K562 (cell line): ENCODE measurements around the gene NAV2. TPM values are rescaled to one million over a fixed set of nuclear protein-coding genes. Genes with fewer than 3 reads are reported as not detected.

Source experiments
- BDP1 ChIP-seq: IDR thresholded peaks from 3 replicates; pipeline ENCODE4 v1.6.1; 2011; ENCODE audit not compliant: insufficient read length, insufficient read depth
- EP300 ChIP-seq: IDR thresholded peaks from 2 replicates; pipeline ENCODE4 v1.6.1; 2012; ENCODE audit warnings: low read length, improper control_type of control experiment
- FOXO4 ChIP-seq: fragments of 450-650 bp; formaldehyde crosslinking; IDR thresholded peaks from 2 replicates; pipeline ENCODE4 v1.4.0; 2020; ENCODE audit warnings: mild to moderate bottlenecking, moderate library complexity
- FOXP4 ChIP-seq: sonication (generic); formaldehyde crosslinking; IDR thresholded peaks from 2 replicates; pipeline ENCODE4 v1.8.0; 2022; ENCODE audit warnings: mild to moderate bottlenecking, missing genetic modification reagents, borderline replicate concordance
- GTF2E2 ChIP-seq: fragments of 200-800 bp; sonication (Bioruptor generic); IDR thresholded peaks from 2 replicates; pipeline ENCODE4 v1.6.1; 2016; ENCODE audit warnings: missing genetic modification characterization, missing compliant biosample characterization
- KLF13 ChIP-seq: fragments of 450-650 bp; IDR thresholded peaks from 2 replicates; pipeline ENCODE4 v1.6.1; 2016; ENCODE audit warnings: missing genetic modification characterization, low read depth, mild to moderate bottlenecking, missing compliant biosample characterization, moderate library complexity, borderline replicate concordance
- MEF2A ChIP-seq: IDR thresholded peaks from 2 replicates; pipeline ENCODE4 v1.6.1; 2011; ENCODE audit warnings: low read depth, mild to moderate bottlenecking, low read length, moderate library complexity; ENCODE audit not compliant: control insufficient read depth
- MTA1 ChIP-seq: fragments of 450-650 bp; IDR thresholded peaks from 2 replicates; pipeline ENCODE4 v1.6.1; 2017; ENCODE audit warnings: borderline replicate concordance
- NRF1 ChIP-seq, 2 experiments: fragments of 450-650 bp; IDR thresholded peaks in 1 of 2; conservative IDR thresholded peaks in 1 of 2; 2 replicates each; pipeline ENCODE4 v1.6.1; 2014; ENCODE audit warnings: mild to moderate bottlenecking in 2 of 2
- SFPQ ChIP-seq: fragments of 200-400 bp; formaldehyde crosslinking; IDR thresholded peaks from 2 replicates; pipeline ENCODE4 v1.6.1; 2017; ENCODE audit warnings: mild to moderate bottlenecking, low read depth, low read length, moderate library complexity
- SP2 ChIP-seq: IDR thresholded peaks from 2 replicates; pipeline ENCODE4 v1.6.1; 2011; ENCODE audit warnings: mild to moderate bottlenecking, low read depth, low read length, moderate library complexity; ENCODE audit not compliant: poor library complexity, severe bottlenecking; ENCODE audit errors: extremely low read depth
- ZBTB49 ChIP-seq: sonication (generic); formaldehyde crosslinking; IDR thresholded peaks from 2 replicates; pipeline ENCODE4 v1.8.0; 2022; ENCODE audit warnings: missing genetic modification reagents, mild to moderate bottlenecking, borderline replicate concordance
- polyA plus RNA-seq, 8 experiments: library from polyadenylated mRNA; depleted of rRNA in 4 of 8; stranded (reverse) in 5 of 8; unstranded in 3 of 8; fragments of >200 nt; fragmentation: Nextera tagmentation in 2 of 8; fragmentation: Illumina TruSeq in 1 of 8; extraction: Ambion mirVana in 2 of 8; extraction: Trizol in 1 of 8; gene quantifications; 2 replicates each; pipeline versions ENCODE4 v1.2.1 to v1.2.3, GENCODE V29; 2011 to 2014; ENCODE audit warnings: inconsistent platforms in 1 of 8, missing spikeins in 1 of 8
- total RNA-seq, 7 experiments: library from RNA; depleted of rRNA in 6 of 7; stranded (reverse); fragments of >200 nt in 6 of 7; fragmentation: Illumina TruSeq in 2 of 7; extraction: Trizol in 2 of 7; gene quantifications; 2 replicates each; pipeline versions ENCODE4 v1.2.1 to v1.2.3, GENCODE V29; 2011 to 2021; ENCODE audit warnings: low replicate concordance in 1 of 7

The NAV2 gene
- total and polyA plus RNA-seq, 9 of the 15 experiments (the other 6 are each of a cell fraction or from before 2014, with no cell fraction given) = 0.03 to 0.35 (median 0.05) TPM

GRCh38 chr11:19980957-19981669 is 268.5 kb downstream of the NAV2 start (continued):
- TF ChIP-seq ZBTB49 (CRISPR knock-in tag) (no peak), SFPQ (no peak), MTA1 (peak; percentile 57; the same call in 1 of the 2 replicates), GTF2E2 (tag) (no peak), KLF13 (tag) (no peak), FOXP4 (CRISPR knock-in tag) (no peak), NRF1 (conservative IDR thresholded peaks at IDR 0.05 in 1 of 2, IDR thresholded peaks at IDR 0.05 in 1 of 2) (peak; percentile 82 to 84), FOXO4 (CRISPR knock-in tag) (no peak), MEF2A (no peak), SP2 (no peak), BDP1 (no peak), EP300 (peak; percentile 76)
